ENCODE data around the gene PLXNA4.

Gene PLXNA4

DNA sequence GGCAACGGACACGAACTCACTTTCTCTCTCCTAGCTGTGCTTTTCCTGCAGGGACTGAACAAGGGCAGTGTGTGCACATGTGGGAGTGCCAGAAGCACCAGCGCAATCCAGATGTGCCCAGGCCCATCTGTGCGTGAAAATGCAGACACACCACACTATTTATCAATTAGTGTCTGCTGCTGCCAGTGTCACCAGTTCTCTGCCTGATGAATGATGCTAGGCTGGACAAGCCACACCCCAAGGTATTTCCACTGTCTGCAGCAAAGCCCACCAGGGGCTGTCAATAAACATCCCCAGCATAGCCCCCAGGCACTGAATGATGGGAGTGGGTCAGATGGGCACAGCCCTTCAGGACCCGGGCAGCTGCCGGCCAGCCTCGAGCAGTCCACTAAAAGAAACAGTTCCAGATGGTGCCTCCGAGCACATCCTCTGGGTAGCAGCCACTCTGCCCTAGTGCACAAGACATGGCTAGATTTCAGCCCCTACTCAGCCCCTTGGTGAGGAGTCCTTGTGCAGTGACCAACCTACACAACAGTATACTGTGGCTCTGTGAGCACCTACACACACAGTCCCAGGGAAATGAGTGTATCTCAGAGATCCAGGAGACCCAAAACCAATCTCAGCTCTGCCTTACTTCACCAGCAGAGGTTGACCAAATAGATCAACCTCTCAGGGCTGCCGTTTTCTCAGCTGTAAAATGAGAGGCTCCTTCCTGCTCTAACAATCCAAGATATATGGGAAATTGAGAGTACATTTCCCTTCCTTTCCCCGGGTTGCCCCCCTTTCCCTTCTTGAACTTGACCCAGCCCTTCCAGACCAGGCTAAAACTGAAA, 314.7 kb downstream of the PLXNA4 start:
- H3K4me2 ChIP-seq (ENCODE audit: low read depth, low read length, poor library complexity, severe bottlenecking), result no peak overlapping the region
- no peak overlapping the region for H3K4me3 ChIP-seq (ENCODE audit: insufficient read depth, low read length, poor library complexity, severe bottlenecking)
- no peaks in the 10 kb centered on the region for H3K9me3 ChIP-seq (ENCODE audit: insufficient read depth, low read length)

GRCh38 chr7:132258231-132258630, 318.0 kb downstream of the PLXNA4 start:
- no peaks in the 10 kb centered on the region for H3K9me3 ChIP-seq (ENCODE audit: insufficient read depth, low read length)
- no peaks in the 10 kb centered on the region for H3K36me3 ChIP-seq (ENCODE audit: low read length)

More for the DNA sequence above, 314.7 kb downstream of the PLXNA4 start:
- no peaks in the 10 kb centered on the region for H4K20me1 ChIP-seq (ENCODE audit: low read depth, low read length)
- H2AFZ ChIP-seq (ENCODE audit: low read depth, low read length, severe bottlenecking), result no peak overlapping the region
- no peak for TF ChIP-seq EZH2phosphoT487 (conservative IDR thresholded peaks at IDR 0.05; ENCODE audit: low read length)
- TF ChIP-seq, protein P1, sequence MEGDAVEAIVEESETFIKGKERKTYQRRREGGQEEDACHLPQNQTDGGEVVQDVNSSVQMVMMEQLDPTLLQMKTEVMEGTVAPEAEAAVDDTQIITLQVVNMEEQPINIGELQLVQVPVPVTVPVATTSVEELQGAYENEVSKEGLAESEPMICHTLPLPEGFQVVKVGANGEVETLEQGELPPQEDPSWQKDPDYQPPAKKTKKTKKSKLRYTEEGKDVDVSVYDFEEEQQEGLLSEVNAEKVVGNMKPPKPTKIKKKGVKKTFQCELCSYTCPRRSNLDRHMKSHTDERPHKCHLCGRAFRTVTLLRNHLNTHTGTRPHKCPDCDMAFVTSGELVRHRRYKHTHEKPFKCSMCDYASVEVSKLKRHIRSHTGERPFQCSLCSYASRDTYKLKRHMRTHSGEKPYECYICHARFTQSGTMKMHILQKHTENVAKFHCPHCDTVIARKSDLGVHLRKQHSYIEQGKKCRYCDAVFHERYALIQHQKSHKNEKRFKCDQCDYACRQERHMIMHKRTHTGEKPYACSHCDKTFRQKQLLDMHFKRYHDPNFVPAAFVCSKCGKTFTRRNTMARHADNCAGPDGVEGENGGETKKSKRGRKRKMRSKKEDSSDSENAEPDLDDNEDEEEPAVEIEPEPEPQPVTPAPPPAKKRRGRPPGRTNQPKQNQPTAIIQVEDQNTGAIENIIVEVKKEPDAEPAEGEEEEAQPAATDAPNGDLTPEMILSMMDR (IDR thresholded peaks at IDR 0.05; ENCODE audit: insufficient read depth, low read length, poor library complexity, severe bottlenecking), result no peak
- H3K9me2 ChIP-seq (replicated peaks; ENCODE audit: insufficient read depth, low read length), result no peaks in the 10 kb centered on the region
- H3K27me3 ChIP-seq (ENCODE audit: low read length), result no peaks in the 10 kb centered on the region
- no peaks in the 10 kb centered on the region for H3K36me3 ChIP-seq (ENCODE audit: low read length)
- H3K9ac ChIP-seq (ENCODE audit: low read length), result no peak overlapping the region
- no peak overlapping the region for H3K27ac ChIP-seq (ENCODE audit: low read depth, low read length)
- H3K79me2 ChIP-seq (ENCODE audit: insufficient read depth, low read length), result no peaks in the 10 kb centered on the region
- no peaks in the 10 kb centered on the region for H3F3A ChIP-seq (ENCODE audit: insufficient read depth)

DNA sequence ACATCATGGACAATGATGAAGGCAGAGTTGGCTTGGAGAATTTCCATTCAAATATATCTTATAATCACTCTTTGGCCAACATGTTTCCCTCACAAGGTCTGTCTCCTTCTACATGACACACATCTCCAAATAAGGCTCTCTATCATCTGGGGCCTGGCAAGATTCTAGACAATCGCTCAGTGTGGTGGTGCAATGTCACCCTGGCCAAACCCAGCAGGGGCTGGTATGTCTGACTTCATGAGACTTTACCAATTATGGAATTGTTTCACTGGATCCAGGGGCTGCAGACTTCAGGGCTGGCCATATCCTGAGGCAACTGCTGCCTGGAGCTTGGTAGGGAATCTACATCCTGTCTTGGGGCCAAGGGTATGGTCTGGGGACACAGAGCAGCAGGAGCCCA, 319.0 kb downstream of the PLXNA4 start:
- no peak overlapping the region for H2AFZ ChIP-seq (ENCODE audit: low read depth, low read length, severe bottlenecking)
- H3K4me2 ChIP-seq (ENCODE audit: low read depth, low read length, poor library complexity, severe bottlenecking), result no peak overlapping the region
- TF ChIP-seq EZH2phosphoT487 (conservative IDR thresholded peaks at IDR 0.05; ENCODE audit: low read length), result no peak
- TF ChIP-seq, protein P1 (IDR thresholded peaks at IDR 0.05; ENCODE audit: insufficient read depth, low read length, poor library complexity, severe bottlenecking), result no peak
- H3K36me3 ChIP-seq (ENCODE audit: low read length), result no peaks in the 10 kb centered on the region
- no peaks in the 10 kb centered on the region for H3F3A ChIP-seq (ENCODE audit: insufficient read depth)
- H3K27ac ChIP-seq (ENCODE audit: low read depth, low read length), result no peak overlapping the region
- H3K9me3 ChIP-seq (ENCODE audit: insufficient read depth, low read length), result no peaks in the 10 kb centered on the region
- no peaks in the 10 kb centered on the region for H4K20me1 ChIP-seq (ENCODE audit: low read depth, low read length)
- no peaks in the 10 kb centered on the region for H3K79me2 ChIP-seq (ENCODE audit: insufficient read depth, low read length)
- H3K27me3 ChIP-seq (ENCODE audit: low read length), result no peaks in the 10 kb centered on the region
- no peaks in the 10 kb centered on the region for H3K9me2 ChIP-seq (replicated peaks; ENCODE audit: insufficient read depth, low read length)
- H3K9ac ChIP-seq (ENCODE audit: low read length), result no peak overlapping the region
- no peak overlapping the region for H3K4me3 ChIP-seq (ENCODE audit: insufficient read depth, low read length, poor library complexity, severe bottlenecking)

More at GRCh38 chr7:132258231-132258630, 318.0 kb downstream of the PLXNA4 start:
- no peak overlapping the region for H3K9ac ChIP-seq (ENCODE audit: low read length)
- no peak overlapping the region for H3K4me2 ChIP-seq (ENCODE audit: low read depth, low read length, poor library complexity, severe bottlenecking)
- H3K27ac ChIP-seq (ENCODE audit: low read depth, low read length), result no peak overlapping the region
- no peaks in the 10 kb centered on the region for H3F3A ChIP-seq (ENCODE audit: insufficient read depth)
- no peak overlapping the region for H2AFZ ChIP-seq (ENCODE audit: low read depth, low read length, severe bottlenecking)
- H3K4me3 ChIP-seq (ENCODE audit: insufficient read depth, low read length, poor library complexity, severe bottlenecking), result no peak overlapping the region
- H3K9me2 ChIP-seq (replicated peaks; ENCODE audit: insufficient read depth, low read length), result no peaks in the 10 kb centered on the region
- H3K79me2 ChIP-seq (ENCODE audit: insufficient read depth, low read length), result no peaks in the 10 kb centered on the region
- H3K27me3 ChIP-seq (ENCODE audit: low read length), result no peaks in the 10 kb centered on the region
- TF ChIP-seq EZH2phosphoT487 (conservative IDR thresholded peaks at IDR 0.05; ENCODE audit: low read length), result no peak
- TF ChIP-seq, protein P1 (IDR thresholded peaks at IDR 0.05; ENCODE audit: insufficient read depth, low read length, poor library complexity, severe bottlenecking), result no peak
- H4K20me1 ChIP-seq (ENCODE audit: low read depth, low read length), result no peaks in the 10 kb centered on the region
